OCI-LY3 (cell line): ENCODE data around the gene SEC14L1.
"Not testable (repeated sequence)": the region's sequence is repeated elsewhere in the genome, so short reads cannot be mapped to it uniquely, and the experiment has no call there.

Source experiments
- H2AFZ ChIP-seq: fragments of 200-600, 300-600 bp; shearing (Covaris generic); 2 replicates; pipeline ENCODE4 v1.6.0; 2014; ENCODE audit warnings: antibody characterized with exemption, low read depth, low read length
- H3K27ac ChIP-seq: fragments of 200-600, 300-600 bp; sonication (generic); 2 replicates; pipeline ENCODE4 v1.5.1; 2014; ENCODE audit warnings: mild to moderate bottlenecking, low read length, moderate library complexity, mixed read lengths
- H3K27me3 ChIP-seq: fragments of 200-600, 300-600 bp; sonication (generic); 2 replicates; pipeline ENCODE4 v1.6.1; 2014; ENCODE audit warnings: low read depth, low read length, mixed read lengths
- H3K36me3 ChIP-seq: fragments of 200-600, 300-600 bp; sonication (generic); replicated peaks from 2 replicates; pipeline ENCODE3; 2014; ENCODE audit warnings: low read depth, low read length, mixed read lengths
- H3K4me1 ChIP-seq: fragments of 300-600, 200-600 bp; sonication (generic); 2 replicates; pipeline ENCODE4 v1.6.1; 2014; ENCODE audit warnings: low read length, mixed read lengths
- H3K4me2 ChIP-seq: fragments of 200-600, 300-600 bp; sonication (generic); 2 replicates; pipeline ENCODE4 v1.6.1; 2014; ENCODE audit warnings: low read length, mixed read lengths
- H3K4me3 ChIP-seq: fragments of 300-600, 200-600 bp; sonication (generic); 2 replicates; pipeline ENCODE4 v1.5.1; 2014; ENCODE audit warnings: antibody characterized with exemption, mild to moderate bottlenecking, low read length, moderate library complexity
- H3K79me2 ChIP-seq: fragments of 300-600, 200-600 bp; shearing (Covaris generic); 2 replicates; pipeline ENCODE4 v1.6.1; 2014; ENCODE audit warnings: mild to moderate bottlenecking, low read length, mixed read lengths
- H3K9ac ChIP-seq: fragments of 300-600, 200-600 bp; shearing (Covaris generic); 2 replicates; pipeline ENCODE4 v1.6.0; 2014; ENCODE audit warnings: mild to moderate bottlenecking, low read length, moderate library complexity
- H3K9me3 ChIP-seq: fragments of 200-600, 300-600 bp; shearing (Covaris generic); 2 replicates; pipeline ENCODE4 v1.6.1; 2014; ENCODE audit warnings: low read length, mixed read lengths; ENCODE audit not compliant: insufficient read depth
- H4K20me1 ChIP-seq: fragments of 200-600, 300-600 bp; sonication (generic); 2 replicates; pipeline ENCODE4 v1.6.1; 2016; ENCODE audit warnings: low read length, mixed read lengths; ENCODE audit not compliant: insufficient read depth
- EZH2phosphoT487 ChIP-seq: fragments of 200-600 bp; shearing (Covaris generic); IDR thresholded peaks from 2 replicates; pipeline ENCODE4 v1.6.1; 2018; ENCODE audit warnings: antibody characterized with exemption, mixed run types, low read depth
- TF ChIP-seq, protein P1 (sequence below): fragments of 200-600, 300-600 bp; sonication (generic); IDR thresholded peaks from 2 replicates; pipeline ENCODE4 v1.5.1; 2014; ENCODE audit warnings: antibody characterized with exemption, low read length, low read depth

Gene SEC14L1

DNA sequence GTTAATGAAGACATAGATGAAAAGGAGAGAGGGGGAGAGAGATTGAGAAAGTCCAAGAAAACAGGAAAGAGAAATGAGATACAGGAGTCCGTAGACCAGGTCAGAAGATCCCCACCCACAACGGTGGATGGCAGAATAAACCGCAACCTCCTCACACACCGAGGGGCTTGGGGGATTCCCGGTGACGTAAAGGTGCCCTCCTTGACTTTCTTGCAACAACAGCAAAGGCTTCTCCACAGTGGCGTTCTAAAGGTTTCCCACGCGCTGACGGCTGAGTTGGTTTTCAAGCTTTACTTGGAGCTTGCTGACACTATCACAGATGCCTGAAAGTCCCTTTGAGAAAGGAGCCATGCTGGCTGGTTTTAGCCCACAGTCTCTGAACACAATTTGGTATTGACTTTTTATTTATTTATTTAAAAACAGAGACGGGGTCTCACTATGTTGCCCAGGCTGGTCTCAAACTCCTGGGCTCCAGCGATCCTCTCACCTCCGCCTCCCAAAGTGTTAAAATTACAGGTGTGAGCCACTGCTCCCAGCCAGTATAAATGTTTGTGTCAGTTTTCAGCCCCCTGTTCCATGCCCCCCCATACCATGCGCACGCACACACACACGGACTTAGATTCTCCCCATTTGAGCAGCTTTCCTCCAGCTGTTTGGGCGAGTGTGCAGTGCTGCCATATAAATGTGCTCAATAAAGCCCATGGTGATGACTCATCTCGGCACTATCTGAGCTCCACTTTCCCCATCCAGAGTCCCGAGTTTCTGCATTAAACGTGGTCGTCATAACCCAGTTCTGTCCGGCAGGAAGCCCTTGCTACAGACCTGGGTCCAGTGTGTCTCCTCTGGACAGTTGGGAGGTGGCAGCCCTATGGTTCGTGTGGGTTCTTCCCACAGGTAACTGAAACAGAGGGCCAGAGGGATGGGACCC, 33.0 kb upstream of the SEC14L1 start:
- no peak for TF ChIP-seq EZH2phosphoT487
- TF ChIP-seq, protein P1, sequence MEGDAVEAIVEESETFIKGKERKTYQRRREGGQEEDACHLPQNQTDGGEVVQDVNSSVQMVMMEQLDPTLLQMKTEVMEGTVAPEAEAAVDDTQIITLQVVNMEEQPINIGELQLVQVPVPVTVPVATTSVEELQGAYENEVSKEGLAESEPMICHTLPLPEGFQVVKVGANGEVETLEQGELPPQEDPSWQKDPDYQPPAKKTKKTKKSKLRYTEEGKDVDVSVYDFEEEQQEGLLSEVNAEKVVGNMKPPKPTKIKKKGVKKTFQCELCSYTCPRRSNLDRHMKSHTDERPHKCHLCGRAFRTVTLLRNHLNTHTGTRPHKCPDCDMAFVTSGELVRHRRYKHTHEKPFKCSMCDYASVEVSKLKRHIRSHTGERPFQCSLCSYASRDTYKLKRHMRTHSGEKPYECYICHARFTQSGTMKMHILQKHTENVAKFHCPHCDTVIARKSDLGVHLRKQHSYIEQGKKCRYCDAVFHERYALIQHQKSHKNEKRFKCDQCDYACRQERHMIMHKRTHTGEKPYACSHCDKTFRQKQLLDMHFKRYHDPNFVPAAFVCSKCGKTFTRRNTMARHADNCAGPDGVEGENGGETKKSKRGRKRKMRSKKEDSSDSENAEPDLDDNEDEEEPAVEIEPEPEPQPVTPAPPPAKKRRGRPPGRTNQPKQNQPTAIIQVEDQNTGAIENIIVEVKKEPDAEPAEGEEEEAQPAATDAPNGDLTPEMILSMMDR = no peak
- Histone ChIP-seq H3K9ac (peak overlapping the region; percentile 49; the same call in 1 of the 2 replicates), H3K4me1 (peaks cover 43% of the 10 kb centered on the region), H3K27me3 (no peaks in the 10 kb centered on the region), H3K4me3 (peak overlapping the region; percentile 73), H3K36me3 (peaks cover 3% of the 10 kb centered on the region), H3K4me2 (peak overlapping the region; percentile 96), H2AFZ (no peak overlapping the region), H3K27ac (no peak overlapping the region), H4K20me1 (no peaks in the 10 kb centered on the region), H3K9me3 (no peaks in the 10 kb centered on the region), H3K79me2 (no peaks in the 10 kb centered on the region)

DNA sequence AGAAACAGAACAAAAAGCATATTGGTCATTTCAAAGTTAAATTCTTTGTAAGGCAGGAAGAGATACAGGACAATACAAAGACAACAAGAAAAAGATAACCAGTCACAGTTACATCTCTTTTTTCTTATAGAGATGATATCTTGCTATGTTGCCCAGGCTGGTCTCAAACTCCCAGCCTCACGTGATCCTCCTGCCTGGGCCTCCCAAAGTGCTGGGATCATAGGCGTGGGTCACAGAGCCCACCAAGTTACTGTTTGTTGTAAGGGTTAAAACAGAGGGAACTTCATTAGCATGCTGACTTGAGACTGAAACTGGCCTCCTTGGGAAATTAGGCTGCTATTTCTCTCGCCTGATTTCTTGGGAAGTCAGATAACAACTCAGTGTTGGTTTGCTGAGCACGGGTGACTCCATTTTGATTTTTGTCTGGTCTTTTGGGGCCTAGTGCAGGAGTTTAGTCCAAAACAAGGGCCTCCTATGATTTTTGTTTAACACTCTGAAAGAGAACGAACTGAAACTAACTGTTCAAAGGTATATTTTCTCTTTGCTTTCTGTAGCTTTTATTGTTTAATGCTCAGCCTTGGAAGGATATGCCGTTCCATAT, 31.5 kb upstream of the SEC14L1 start:
- Histone ChIP-seq H3K9ac (peak overlapping the region; percentile 27), H3K27me3 (no peaks in the 10 kb centered on the region), H4K20me1 (no peaks in the 10 kb centered on the region), H3K79me2 (no peaks in the 10 kb centered on the region), H3K9me3 (no peaks in the 10 kb centered on the region), H3K4me2 (peak overlapping the region; percentile 61), H3K36me3 (peaks cover 3% of the 10 kb centered on the region), H3K27ac (peak overlapping the region; percentile 18; the same call in 1 of the 2 replicates), H3K4me1 (peaks cover 42% of the 10 kb centered on the region), H3K4me3 (peak overlapping the region; percentile 14; the same call in 1 of the 2 replicates), H2AFZ (peak overlapping the region; percentile 47; the same call in 1 of the 2 replicates)
- TF ChIP-seq, protein P1 = no peak
- no peak for TF ChIP-seq EZH2phosphoT487

- Histone ChIP-seq H2AFZ (peak overlapping the region; percentile 47; the same call in 1 of the 2 replicates), H3K79me2 (no peaks in the 10 kb centered on the region), H3K27me3 (no peaks in the 10 kb centered on the region), H3K9me3 (no peaks in the 10 kb centered on the region), H4K20me1 (no peaks in the 10 kb centered on the region), H3K4me1 (peaks cover 42% of the 10 kb centered on the region), H3K9ac (peak overlapping the region; percentile 27), H3K4me3 (peak overlapping the region; percentile 14; the same call in 1 of the 2 replicates), H3K4me2 (peak overlapping the region; percentile 61), H3K36me3 (peaks cover 3% of the 10 kb centered on the region), H3K27ac (peak overlapping the region; percentile 18; the same call in 1 of the 2 replicates)
- TF ChIP-seq, protein P1 = peak; percentile 32
- no peak for TF ChIP-seq EZH2phosphoT487
Measured at GRCh38 chr17:77109764-77110359, 30.9 kb upstream of the SEC14L1 start.

DNA sequence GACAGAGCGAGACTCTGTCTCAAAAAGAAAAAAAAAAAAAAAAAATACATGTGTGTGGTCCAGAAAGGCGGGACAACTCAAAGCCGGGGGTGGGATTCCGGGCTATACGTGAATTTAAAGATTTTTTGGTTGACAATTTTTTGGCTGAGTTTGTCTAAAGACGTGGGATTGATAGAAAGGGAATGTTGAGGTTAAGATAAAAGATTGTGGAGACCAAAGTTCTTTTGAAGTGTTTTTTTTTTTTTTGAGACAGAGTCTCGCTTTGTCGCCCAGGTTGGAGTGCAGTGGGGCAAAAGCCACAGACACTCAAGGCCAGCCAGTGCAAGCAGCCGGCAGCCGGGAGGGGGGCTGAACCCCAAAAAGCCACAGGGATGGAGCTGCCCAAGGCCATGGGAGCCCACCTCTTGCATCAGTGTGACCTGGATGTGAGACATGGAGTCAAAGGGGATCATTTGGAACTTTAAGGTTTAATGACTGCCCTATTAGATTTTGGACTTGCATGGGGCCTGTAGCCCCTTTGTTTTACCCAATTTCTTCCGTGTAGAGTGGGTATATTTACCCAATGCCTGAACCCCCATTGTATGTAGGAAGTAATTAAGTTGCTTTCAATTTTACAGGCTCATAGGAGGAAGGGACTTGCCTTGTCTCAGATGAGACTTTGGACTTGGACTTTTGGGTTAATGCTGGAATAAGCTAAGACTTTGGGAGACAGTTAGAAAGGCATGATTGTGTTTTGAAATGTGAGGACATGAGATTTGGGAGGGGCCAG, 29.4 kb upstream of the SEC14L1 start:
- H3K79me2 ChIP-seq, H3K27me3 ChIP-seq, H3K9me3 ChIP-seq, H2AFZ ChIP-seq, H4K20me1 ChIP-seq, H3K9ac ChIP-seq, H3K4me3 ChIP-seq, H3K36me3 ChIP-seq, H3K27ac ChIP-seq, H3K4me2 ChIP-seq: not testable (repeated sequence)
- H3K4me1 ChIP-seq = peaks cover 44% of the 10 kb centered on the region
